AG04450 (cell line): Measurements from ENCODE around the gene MCFD2. TPM values are rescaled to one million over a fixed set of nuclear protein-coding genes. Genes with fewer than 3 reads are reported as not detected.
A peak's percentile ranks its signal among the peaks of the same experiment; 100 is the strongest.

Experiments
- CTCF ChIA-PET: fragments of 300-600, 350-600 bp; formaldehyde crosslinking; extraction: SDS; loops from one replicate; lab custom pipeline; 2022; ENCODE audit warnings: antibody characterized with exemption, inconsistent platforms; lab: Charles Lee
- POLR2A ChIA-PET: fragments of 350-600 bp; formaldehyde crosslinking; extraction: SDS; loops from one replicate; lab custom pipeline; 2021; ENCODE audit warnings: antibody characterized with exemption, inconsistent platforms; lab: Yijun Ruan, JAX
- DNase-seq: peaks from one replicate; pipeline ENCODE4 v3.0.0-alpha.2; 2011; ENCODE audit warnings: low read depth, low spot score
- H3K27ac ChIP-seq: one replicate; pipeline ENCODE4 v1.5.1; 2012; ENCODE audit warnings: low read depth, low read length, control low read depth
- H3K27me3 ChIP-seq: one replicate; pipeline ENCODE4 v1.6.0; 2012; ENCODE audit warnings: low read length; ENCODE audit not compliant: control insufficient read depth, insufficient read depth
- H3K4me3 ChIP-seq: 2 replicates; pipeline ENCODE4 v1.5.1; 2011; ENCODE audit warnings: mild to moderate bottlenecking, low read depth, low read length, control low read depth
- H3K9me3 ChIP-seq: 2 replicates; pipeline ENCODE4 v1.5.1; 2012; ENCODE audit warnings: low read length; ENCODE audit not compliant: control insufficient read depth, insufficient read depth
- CTCF ChIP-seq: IDR thresholded peaks from 2 replicates; pipeline ENCODE4 v1.5.1; 2011; ENCODE audit warnings: low read depth, low read length, control low read depth, inconsistent platforms
- polyA plus RNA-seq: library from polyadenylated mRNA; depleted of rRNA; stranded (reverse); fragments of >200 nt; gene quantifications from 2 replicates; pipeline ENCODE4 v1.2.3, GENCODE V29; 2011

The MCFD2 gene
- polyA plus RNA-seq, 1 experiment, result 231 TPM

DNA sequence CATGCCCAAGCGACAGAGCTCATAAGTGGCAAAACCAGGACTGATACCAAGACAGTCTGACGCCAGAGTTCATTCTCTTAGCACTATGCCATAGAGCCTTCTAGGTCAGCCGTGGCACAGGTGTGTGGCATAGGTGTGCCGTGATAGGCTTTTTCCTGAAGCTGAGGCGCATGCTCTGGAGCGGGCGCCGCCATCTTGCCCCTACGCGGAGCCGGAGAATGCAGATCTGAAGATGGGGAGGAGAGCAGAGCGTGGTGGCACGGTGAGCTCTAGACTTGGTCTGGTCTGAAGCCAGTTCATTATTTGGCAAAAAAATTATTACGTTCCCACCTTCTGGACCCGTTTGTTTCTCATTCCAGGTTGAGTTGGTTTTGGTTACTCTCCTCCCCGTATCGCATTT lies 16.6 kb downstream of the MCFD2 start:
- CTCF ChIA-PET, result no interaction called here
- POLR2A ChIA-PET, result no interaction called here
- no peak for TF ChIP-seq CTCF

GRCh38 chr2:46898024-46898423 lies 17.6 kb downstream of the MCFD2 start:
- POLR2A ChIA-PET, result no interaction called here

More for the DNA sequence above, 16.6 kb downstream of the MCFD2 start:
- H3K4me3 ChIP-seq, result no peak overlapping the region
- H3K27me3 ChIP-seq, result no peaks in the 10 kb centered on the region
- no peak for DNase-seq
- no peak overlapping the region for H3K27ac ChIP-seq
- no peaks in the 10 kb centered on the region for H3K9me3 ChIP-seq

GRCh38 chr2:46893269-46893939 lies 22.2 kb downstream of the MCFD2 start:
- DNase-seq, result no peak
- no peak for TF ChIP-seq CTCF
- Histone ChIP-seq H3K9me3 (peaks cover 4% of the 10 kb centered on the region), H3K27ac (no peak overlapping the region), H3K4me3 (no peak overlapping the region), H3K27me3 (no peaks in the 10 kb centered on the region)
- ChIA-PET CTCF (no interaction called here), POLR2A (no interaction called here)

More at GRCh38 chr2:46898024-46898423, 17.6 kb downstream of the MCFD2 start:
- H3K27ac ChIP-seq, result no peak overlapping the region
- no peaks in the 10 kb centered on the region for H3K27me3 ChIP-seq
- H3K9me3 ChIP-seq, result no peaks in the 10 kb centered on the region; the same call in 1 of the 2 replicates
- H3K4me3 ChIP-seq, result no peak overlapping the region
- DNase-seq, result no peak
- CTCF ChIA-PET, result no interaction called here
- no peak for TF ChIP-seq CTCF

DNA sequence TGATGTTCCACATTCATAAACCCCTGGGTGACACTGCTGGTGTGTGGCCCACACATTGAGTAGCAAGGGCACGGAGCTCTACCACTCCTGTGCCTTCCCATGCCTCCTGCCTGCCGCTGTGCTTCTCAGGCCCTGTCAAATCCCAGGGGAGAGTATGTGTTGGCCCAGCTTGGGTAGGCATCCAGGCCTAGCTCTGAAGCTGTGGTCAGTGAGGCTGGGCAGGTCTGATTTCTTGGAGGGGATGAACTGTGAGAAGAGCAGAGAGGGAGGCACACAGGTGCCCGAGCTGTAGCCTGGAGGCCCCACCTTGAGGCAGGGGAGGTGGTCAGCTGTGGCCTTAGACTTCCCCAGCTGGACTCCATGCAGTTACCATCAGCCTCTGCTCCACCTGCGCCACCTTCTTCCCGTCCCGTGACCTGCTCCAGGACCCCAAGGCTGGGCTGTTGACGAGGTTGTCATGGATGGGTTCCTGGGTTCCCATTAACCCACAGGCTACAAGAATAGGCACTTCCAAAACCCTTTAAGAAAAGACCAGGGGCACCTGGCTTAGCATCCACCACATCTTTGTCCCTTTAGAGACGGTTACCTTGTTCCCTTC lies 23.6 kb downstream of the MCFD2 start:
- no peak for TF ChIP-seq CTCF
- POLR2A ChIA-PET, result no interaction called here
- CTCF ChIA-PET, result interaction anchor here (0.7 to 1.2 kb wide), 3 partner anchors 26 to 431 kb away, joined by 3 to 8 read pairs (median 3); no protein-coding TSS in a partner anchor

GRCh38 chr2:46888421-46888952 lies 27.1 kb downstream of the MCFD2 start:
- Histone ChIP-seq H3K9me3 (peaks cover 4% of the 10 kb centered on the region), H3K4me3 (no peak overlapping the region), H3K27ac (peak overlapping the region; percentile 25), H3K27me3 (no peaks in the 10 kb centered on the region)
- ChIA-PET CTCF (interaction anchor here (0.6 to 6.1 kb wide), 9 partner anchors 26 to 290 kb away, joined by 3 to 37 read pairs (median 3); no protein-coding TSS in a partner anchor), POLR2A (no interaction called here)
- no peak for DNase-seq
- TF ChIP-seq CTCF, result no peak

More for the DNA sequence above, 23.6 kb downstream of the MCFD2 start:
- Histone ChIP-seq H3K27ac (no peak overlapping the region), H3K4me3 (no peak overlapping the region), H3K9me3 (peaks cover 4% of the 10 kb centered on the region), H3K27me3 (no peaks in the 10 kb centered on the region)
- no peak for DNase-seq
